HL-60 (cell line): ENCODE measurements around the gene PPP3CA.

Experiments
- GABPA ChIP-seq: IDR thresholded peaks from 2 replicates; pipeline ENCODE4 v1.6.1; 2012; ENCODE audit warnings: low read depth
- POLR2AphosphoS5 ChIP-seq: IDR thresholded peaks from 2 replicates; pipeline ENCODE4 v1.6.1; 2012; ENCODE audit warnings: low read depth
- TF ChIP-seq, protein P1 (sequence below): IDR thresholded peaks from one replicate; pipeline ENCODE4 v1.5.1; 2011; ENCODE audit warnings: low read length, control low read depth, inconsistent platforms; ENCODE audit not compliant: insufficient read depth
- TF ChIP-seq, protein P2 (sequence below): IDR thresholded peaks from 2 replicates; pipeline ENCODE4 v1.6.1; 2012; ENCODE audit warnings: low read depth; ENCODE audit not compliant: insufficient replicate concordance

DNA sequence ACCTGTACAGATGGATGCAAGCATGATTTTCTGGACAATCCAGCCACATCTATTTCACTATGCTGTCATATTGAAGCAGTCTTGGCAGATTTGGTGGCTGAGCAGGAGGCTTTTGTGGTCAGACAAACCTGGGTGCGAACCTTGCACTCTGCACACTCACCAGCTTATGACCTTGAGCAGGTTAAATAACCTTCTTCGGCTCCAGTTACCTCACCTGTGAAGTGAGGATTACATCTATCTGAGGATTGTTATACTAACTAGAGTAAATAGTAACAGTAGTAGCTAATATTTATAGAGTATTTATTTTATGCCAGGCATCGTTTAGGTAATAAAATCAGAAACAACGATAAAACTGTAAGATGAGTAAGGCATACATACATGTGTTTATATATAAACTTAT is 150.0 kb downstream of the PPP3CA start:
- TF ChIP-seq, protein P1, sequence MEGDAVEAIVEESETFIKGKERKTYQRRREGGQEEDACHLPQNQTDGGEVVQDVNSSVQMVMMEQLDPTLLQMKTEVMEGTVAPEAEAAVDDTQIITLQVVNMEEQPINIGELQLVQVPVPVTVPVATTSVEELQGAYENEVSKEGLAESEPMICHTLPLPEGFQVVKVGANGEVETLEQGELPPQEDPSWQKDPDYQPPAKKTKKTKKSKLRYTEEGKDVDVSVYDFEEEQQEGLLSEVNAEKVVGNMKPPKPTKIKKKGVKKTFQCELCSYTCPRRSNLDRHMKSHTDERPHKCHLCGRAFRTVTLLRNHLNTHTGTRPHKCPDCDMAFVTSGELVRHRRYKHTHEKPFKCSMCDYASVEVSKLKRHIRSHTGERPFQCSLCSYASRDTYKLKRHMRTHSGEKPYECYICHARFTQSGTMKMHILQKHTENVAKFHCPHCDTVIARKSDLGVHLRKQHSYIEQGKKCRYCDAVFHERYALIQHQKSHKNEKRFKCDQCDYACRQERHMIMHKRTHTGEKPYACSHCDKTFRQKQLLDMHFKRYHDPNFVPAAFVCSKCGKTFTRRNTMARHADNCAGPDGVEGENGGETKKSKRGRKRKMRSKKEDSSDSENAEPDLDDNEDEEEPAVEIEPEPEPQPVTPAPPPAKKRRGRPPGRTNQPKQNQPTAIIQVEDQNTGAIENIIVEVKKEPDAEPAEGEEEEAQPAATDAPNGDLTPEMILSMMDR = no peak
- TF ChIP-seq, protein P2, sequence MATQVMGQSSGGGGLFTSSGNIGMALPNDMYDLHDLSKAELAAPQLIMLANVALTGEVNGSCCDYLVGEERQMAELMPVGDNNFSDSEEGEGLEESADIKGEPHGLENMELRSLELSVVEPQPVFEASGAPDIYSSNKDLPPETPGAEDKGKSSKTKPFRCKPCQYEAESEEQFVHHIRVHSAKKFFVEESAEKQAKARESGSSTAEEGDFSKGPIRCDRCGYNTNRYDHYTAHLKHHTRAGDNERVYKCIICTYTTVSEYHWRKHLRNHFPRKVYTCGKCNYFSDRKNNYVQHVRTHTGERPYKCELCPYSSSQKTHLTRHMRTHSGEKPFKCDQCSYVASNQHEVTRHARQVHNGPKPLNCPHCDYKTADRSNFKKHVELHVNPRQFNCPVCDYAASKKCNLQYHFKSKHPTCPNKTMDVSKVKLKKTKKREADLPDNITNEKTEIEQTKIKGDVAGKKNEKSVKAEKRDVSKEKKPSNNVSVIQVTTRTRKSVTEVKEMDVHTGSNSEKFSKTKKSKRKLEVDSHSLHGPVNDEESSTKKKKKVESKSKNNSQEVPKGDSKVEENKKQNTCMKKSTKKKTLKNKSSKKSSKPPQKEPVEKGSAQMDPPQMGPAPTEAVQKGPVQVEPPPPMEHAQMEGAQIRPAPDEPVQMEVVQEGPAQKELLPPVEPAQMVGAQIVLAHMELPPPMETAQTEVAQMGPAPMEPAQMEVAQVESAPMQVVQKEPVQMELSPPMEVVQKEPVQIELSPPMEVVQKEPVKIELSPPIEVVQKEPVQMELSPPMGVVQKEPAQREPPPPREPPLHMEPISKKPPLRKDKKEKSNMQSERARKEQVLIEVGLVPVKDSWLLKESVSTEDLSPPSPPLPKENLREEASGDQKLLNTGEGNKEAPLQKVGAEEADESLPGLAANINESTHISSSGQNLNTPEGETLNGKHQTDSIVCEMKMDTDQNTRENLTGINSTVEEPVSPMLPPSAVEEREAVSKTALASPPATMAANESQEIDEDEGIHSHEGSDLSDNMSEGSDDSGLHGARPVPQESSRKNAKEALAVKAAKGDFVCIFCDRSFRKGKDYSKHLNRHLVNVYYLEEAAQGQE = no peak
- no peak for TF ChIP-seq POLR2AphosphoS5
- TF ChIP-seq GABPA = no peak
